Hematopoietic multipotent progenitor cell (in vitro differentiated cells): Measurements from ENCODE around the gene TMPRSS2. TPM values are rescaled to one million over a fixed set of nuclear protein-coding genes. Genes with fewer than 3 reads are reported as not detected.

Experiments used
- DNase-seq, 3 donors: peaks; one replicate each; pipeline ENCODE4 v3.0.0-alpha.2; 2011 to 2015; ENCODE audit warnings: low read depth in 2 of 3, low spot score in 2 of 3
- total RNA-seq: library from RNA; depleted of rRNA; stranded (reverse); fragments of >200 nt; gene quantifications from one replicate; pipeline ENCODE4 v1.2.3, GENCODE V29; 2012

The TMPRSS2 gene
- total RNA-seq, 1 donor: not detected

GRCh38 chr21:41510500-41510899 is 2.5 kb upstream of the TMPRSS2 start:
- DNase-seq: no peak

GRCh38 chr21:41509733-41510132 is 1.8 kb upstream of the TMPRSS2 start:
- DNase-seq: no peak

- DNase-seq: no peak
Observed at GRCh38 chr21:41509145-41509496, 1.2 kb upstream of the TMPRSS2 start.

- DNase-seq: no peak
Observed at GRCh38 chr21:41508415-41509144, 622 bp upstream of the TMPRSS2 start.

- DNase-seq: no peak
Observed at GRCh38 chr21:41506611-41507520, 1.1 kb downstream of the TMPRSS2 start.

- DNase-seq: no peak
Observed at GRCh38 chr21:41506005-41506594, 1.9 kb downstream of the TMPRSS2 start.

- no peak for DNase-seq
Observed at GRCh38 chr21:41504030-41504429, 3.9 kb downstream of the TMPRSS2 start.

- DNase-seq: no peak
Observed at GRCh38 chr21:41503331-41503730, 4.6 kb downstream of the TMPRSS2 start.

GRCh38 chr21:41501919-41502318 is 6.0 kb downstream of the TMPRSS2 start:
- DNase-seq: no peak

GRCh38 chr21:41500931-41501381 is 7.0 kb downstream of the TMPRSS2 start:
- DNase-seq: no peak

- DNase-seq: no peak
Observed at GRCh38 chr21:41500363-41500762, 7.6 kb downstream of the TMPRSS2 start.

GRCh38 chr21:41499920-41500319 is 8.0 kb downstream of the TMPRSS2 start:
- no peak for DNase-seq

- no peak for DNase-seq
Observed at GRCh38 chr21:41497788-41498187, 10.2 kb downstream of the TMPRSS2 start.

GRCh38 chr21:41497008-41497407 is 10.9 kb downstream of the TMPRSS2 start:
- DNase-seq: no peak

GRCh38 chr21:41494242-41494641 is 13.7 kb downstream of the TMPRSS2 start:
- no peak for DNase-seq

- no peak for DNase-seq
Observed at GRCh38 chr21:41491412-41491811, 16.5 kb downstream of the TMPRSS2 start.

- DNase-seq: no peak
Observed at GRCh38 chr21:41490330-41490729, 17.6 kb downstream of the TMPRSS2 start.

- no peak for DNase-seq
Observed at GRCh38 chr21:41489329-41489728, 18.6 kb downstream of the TMPRSS2 start.

GRCh38 chr21:41488080-41488479 is 19.9 kb downstream of the TMPRSS2 start:
- no peak for DNase-seq

- DNase-seq: no peak
Observed at GRCh38 chr21:41487082-41487481, 20.9 kb downstream of the TMPRSS2 start.

GRCh38 chr21:41483973-41484372 is 24.0 kb downstream of the TMPRSS2 start:
- no peak for DNase-seq
